Gastrocnemius medialis (tissue), 4 donors: ENCODE data around the gene STX3.

Experiments used
- CTCF ChIP-seq, 5 experiments: fragments of 450-650 bp in 3 of 5; fragments of 200-600 bp in 2 of 5; sonication (generic) in 2 of 5; IDR thresholded peaks in 4 of 5; conservative IDR thresholded peaks in 1 of 5; 1 replicate in 4 of 5; 2 replicates in 1 of 5; pipeline ENCODE4 v1.5.1; 2016 to 2019; ENCODE audit warnings: antibody characterized with exemption in 5 of 5, mild to moderate bottlenecking in 3 of 5, moderate library complexity in 3 of 5
- POLR2A ChIP-seq, 2 donors: fragments of 450-650 bp; IDR thresholded peaks; one replicate each; pipeline ENCODE4 v1.6.1; 2017; ENCODE audit warnings: antibody characterized with exemption in 2 of 2, mild to moderate bottlenecking in 2 of 2, moderate library complexity in 2 of 2

- TF ChIP-seq CTCF (IDR thresholded peaks at IDR 0.05 in 4 of 5, conservative IDR thresholded peaks at IDR 0.05 in 1 of 5) (no peak), POLR2A (IDR thresholded peaks at IDR 0.05) (no peak)
Measured at GRCh38 chr11:59787255-59787588, 32.0 kb downstream of the STX3 start.
